HCT116 (cell line): ENCODE data around the gene CLDN10. TPM values are rescaled to one million over a fixed set of nuclear protein-coding genes. Genes with fewer than 3 reads are reported as not detected.

ENCODE experiments used
- ATAC-seq: fragments of 200-7000 bp; cut with Tn5 transposase; 2 replicates; pipeline ENCODE4 v1.9.1; 2020; ENCODE audit warnings: mild to moderate bottlenecking, moderate library complexity
- BruUV-seq: library from RNA; stranded (reverse); fragments of 400-500 nt; replicated peaks from 2 replicates; lab custom pipeline; 2021; lab: Mats Ljungman, UMichigan
- CTCF ChIA-PET: fragments of 300-600 bp; sonication (Branson Sonifier 250); formaldehyde crosslinking; loops from one replicate; lab custom pipeline; 2021; ENCODE audit warnings: antibody characterized with exemption; lab: Charles Lee
- POLR2A ChIA-PET: fragments of 300-600, 350-600 bp; sonication (Branson Sonifier 250); formaldehyde crosslinking; loops from one replicate; lab custom pipeline; 2021; ENCODE audit warnings: antibody characterized with exemption; lab: Charles Lee
- RAD21 ChIA-PET, 2 experiments: fragments of 300-600 bp; sonication (Branson Sonifier 250); formaldehyde crosslinking; loops; one replicate each; lab custom pipeline; 2023; ENCODE audit warnings: low total read pairs in 2 of 2; ENCODE audit not compliant: uncharacterized antibody in 2 of 2, unreplicated experiment in 2 of 2, low non-redundant PET in 1 of 2; lab: Charles Lee
- DNase-seq: peaks from one replicate; pipeline ENCODE4 v3.0.0-alpha.2; 2010; ENCODE audit warnings: low read depth, low spot score
- H2AFZ ChIP-seq: fragments of 200-600 bp; shearing (Covaris generic), sonication (generic); 2 replicates; pipeline ENCODE4 v1.6.1; 2017; ENCODE audit warnings: low read depth, mixed run types, mixed read lengths, antibody characterized with exemption, low read length; ENCODE audit not compliant: poor library complexity, severe bottlenecking
- H3K27ac ChIP-seq: 2 replicates; pipeline ENCODE4 v1.5.1; 2012; ENCODE audit warnings: low read depth, low read length
- H3K27me3 ChIP-seq: fragments of 200-600 bp; sonication (generic); 2 replicates; pipeline ENCODE4 v1.6.1; 2016; ENCODE audit warnings: mixed run types, low read length, mixed read lengths; ENCODE audit not compliant: insufficient read depth
- H3K36me3 ChIP-seq, 2 experiments: fragments of 200-500 bp in 1 of 2; fragments of 200-600 bp in 1 of 2; sonication (Bioruptor generic) in 1 of 2; sonication (generic) in 1 of 2; 2 replicates each; pipeline versions ENCODE4 v1.5.1 to v1.6.1; 2014 to 2016; ENCODE audit warnings: low read length in 2 of 2, inconsistent platforms in 1 of 2, mixed read lengths in 1 of 2, mixed run types in 1 of 2; ENCODE audit not compliant: insufficient read depth in 2 of 2, control insufficient read depth in 1 of 2
- H3K4me1 ChIP-seq, 2 experiments: fragments of 200-600 bp in 1 of 2; sonication (generic) in 1 of 2; 2 replicates each; pipeline versions ENCODE4 v1.5.1 to v1.6.1; 2012 to 2017; ENCODE audit warnings: low read length in 2 of 2, inconsistent platforms in 1 of 2, mild to moderate bottlenecking in 1 of 2, mixed read lengths in 1 of 2, mixed run types in 1 of 2, moderate library complexity in 1 of 2; ENCODE audit not compliant: insufficient read depth in 2 of 2, control insufficient read depth in 1 of 2
- H3K4me2 ChIP-seq: fragments of 200-600 bp; sonication (generic); 2 replicates; pipeline ENCODE4 v1.6.1; 2017; ENCODE audit warnings: mixed run types, low read length, mixed read lengths
- H3K4me3 ChIP-seq, 2 experiments: fragments of 200-600 bp in 1 of 2; sonication (generic) in 1 of 2; replicated peaks in 1 of 2; 2 replicates each; pipeline ENCODE4 v1.5.1; 2011 to 2016; ENCODE audit warnings: low read length in 2 of 2, control low read depth in 1 of 2, low read depth in 1 of 2, mild to moderate bottlenecking in 1 of 2, mixed read lengths in 1 of 2, mixed run types in 1 of 2
- H3K79me2 ChIP-seq: fragments of 200-600 bp; sonication (generic); 2 replicates; pipeline ENCODE4 v1.6.1; 2017; ENCODE audit warnings: mild to moderate bottlenecking, mixed run types, low read length, moderate library complexity, mixed read lengths; ENCODE audit not compliant: insufficient read depth
- H3K9ac ChIP-seq: fragments of 200-600 bp; sonication (generic); 2 replicates; pipeline ENCODE4 v1.6.1; 2016; ENCODE audit warnings: low read length, mixed read lengths
- H3K9me2 ChIP-seq: fragments of 200-600 bp; sonication (generic), shearing (Covaris generic); 2 replicates; pipeline ENCODE4 v1.6.1; 2017; ENCODE audit warnings: mixed run types, mild to moderate bottlenecking, moderate library complexity; ENCODE audit not compliant: insufficient read depth
- H3K9me3 ChIP-seq, 2 experiments: fragments of 200-500 bp in 1 of 2; fragments of 200-600 bp in 1 of 2; sonication (Bioruptor generic) in 1 of 2; sonication (generic) in 1 of 2; 2 replicates each; pipeline ENCODE4 v1.6.1; 2014 to 2017; ENCODE audit warnings: low read length in 2 of 2, mixed read lengths in 2 of 2, inconsistent platforms in 1 of 2, low read depth in 1 of 2, mild to moderate bottlenecking in 1 of 2, mixed run types in 1 of 2, moderate library complexity in 1 of 2; ENCODE audit not compliant: control insufficient read depth in 1 of 2, insufficient read depth in 1 of 2
- H4K20me1 ChIP-seq: fragments of 200-600 bp; sonication (generic), shearing (Covaris generic); 2 replicates; pipeline ENCODE4 v1.6.1; 2017; ENCODE audit warnings: mixed run types, mild to moderate bottlenecking, moderate library complexity; ENCODE audit not compliant: insufficient read depth
- CTCF ChIP-seq, 3 experiments: fragments of 200-600 bp in 1 of 3; sonication (generic) in 1 of 3; IDR thresholded peaks in 2 of 3; conservative IDR thresholded peaks in 1 of 3; 2 replicates each; pipeline ENCODE4 v1.5.1; 2012 to 2017; ENCODE audit warnings: low read depth in 2 of 3, low read length in 2 of 3, antibody characterized with exemption in 1 of 3, borderline replicate concordance in 1 of 3, control low read depth in 1 of 3, mild to moderate bottlenecking in 1 of 3, mixed read lengths in 1 of 3, mixed run types in 1 of 3, moderate library complexity in 1 of 3; ENCODE audit not compliant: insufficient read depth in 1 of 3
- EGR1 ChIP-seq: IDR thresholded peaks from 2 replicates; pipeline ENCODE4 v1.6.1; 2012; ENCODE audit warnings: low read depth
- EZH2 ChIP-seq: fragments of 200-600 bp; sonication (generic); IDR thresholded peaks from 2 replicates; pipeline ENCODE4 v1.6.1; 2017; ENCODE audit warnings: antibody characterized with exemption, mixed run types
- POLR2A ChIP-seq: IDR thresholded peaks from 2 replicates; pipeline ENCODE4 v1.7.0; 2011; ENCODE audit warnings: borderline replicate concordance; ENCODE audit not compliant: insufficient read depth, insufficient read length; ENCODE audit errors: extremely low read depth
- POLR2AphosphoS5 ChIP-seq: IDR thresholded peaks from 2 replicates; pipeline ENCODE4 v1.6.1; 2011; ENCODE audit warnings: mild to moderate bottlenecking, low read depth, low read length, moderate library complexity
- intact Hi-C: fragments of 100-400 bp; cut with micrococcal nuclease; formaldehyde crosslinking; loops from 2 replicates; pipeline ENCODE4 v1.10.0; 2022
- total RNA-seq: library from RNA; stranded (reverse); gene quantifications from one replicate; pipeline ENCODE4 v1.2.1, GENCODE V29; 2021; ENCODE audit not compliant: unreplicated experiment
- TF ChIP-seq, protein P1 (sequence below): IDR thresholded peaks from 2 replicates; pipeline ENCODE4 v1.6.1; 2012

The CLDN10 gene
- total RNA-seq, 1 experiment from 2014 or later, result not detected

DNA sequence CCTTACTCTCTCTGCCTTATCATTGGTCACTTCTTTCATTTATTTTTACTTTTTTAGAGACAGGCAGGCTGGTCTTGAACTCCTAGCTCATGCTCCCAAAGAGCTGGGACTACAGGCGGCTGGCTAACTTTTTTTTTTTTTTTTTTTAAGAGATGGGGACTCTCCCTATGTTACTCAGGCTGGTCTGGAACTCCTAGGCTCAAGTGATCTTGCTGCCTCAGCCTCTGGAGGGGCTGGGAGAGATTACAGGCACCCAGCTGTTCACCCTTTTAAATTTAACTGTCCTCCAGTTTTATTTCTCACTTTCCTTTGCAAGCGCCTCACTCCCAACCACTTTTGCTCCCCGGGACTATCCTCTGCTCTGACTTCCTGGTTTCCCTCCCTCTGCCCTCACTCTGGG, 5.6 kb upstream of the CLDN10 start:
- no peak for DNase-seq
- intact Hi-C loops, result loop anchor here (1.0 kb wide), 1 partner anchor 11 kb away; no protein-coding TSS in a partner anchor
- CTCF ChIA-PET, result no interaction called here

More for the DNA sequence above, 5.6 kb upstream of the CLDN10 start:
- Histone ChIP-seq H2AFZ (no peak overlapping the region), H3K4me3 (no peak overlapping the region), H4K20me1 (no peaks in the 10 kb centered on the region), H3K9ac (no peak overlapping the region), H3K9me3 (no peaks in the 10 kb centered on the region), H3K79me2 (no peaks in the 10 kb centered on the region), H3K27me3 (no peaks in the 10 kb centered on the region), H3K36me3 (no peaks in the 10 kb centered on the region), H3K4me2 (no peak overlapping the region), H3K27ac (no peak overlapping the region), H3K4me1 (0 out of 4 replicates have a peak, but pooled peaks cover 0 to 7% of the 10 kb centered on the region in 2 experiments), H3K9me2 (no peaks in the 10 kb centered on the region)
- TF ChIP-seq, protein P1, sequence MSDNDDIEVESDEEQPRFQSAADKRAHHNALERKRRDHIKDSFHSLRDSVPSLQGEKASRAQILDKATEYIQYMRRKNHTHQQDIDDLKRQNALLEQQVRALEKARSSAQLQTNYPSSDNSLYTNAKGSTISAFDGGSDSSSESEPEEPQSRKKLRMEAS, result no peak
- TF ChIP-seq EZH2, result no peak
- TF ChIP-seq EGR1, result no peak
- no peak for TF ChIP-seq CTCF (IDR thresholded peaks at IDR 0.05 in 2 of 3, conservative IDR thresholded peaks at IDR 0.05 in 1 of 3; ENCODE audit: borderline replicate concordance in 1 of 3, insufficient read depth in 1 of 3, low read depth in 2 of 3, low read length in 2 of 3)
- TF ChIP-seq POLR2AphosphoS5, result no peak
- no peak for TF ChIP-seq POLR2A
- ChIA-PET POLR2A (no interaction called here), RAD21 (no interaction called here)
- ATAC-seq, result no peak
- no TSS peak for BruUV-seq
